ENCODE data around the gene FBF1. TPM values are rescaled to one million over a fixed set of nuclear protein-coding genes. Genes with fewer than 3 reads are reported as not detected.

The FBF1 gene
- total RNA-seq, 1 donor from 2014 or later = 5.5 TPM

DNA sequence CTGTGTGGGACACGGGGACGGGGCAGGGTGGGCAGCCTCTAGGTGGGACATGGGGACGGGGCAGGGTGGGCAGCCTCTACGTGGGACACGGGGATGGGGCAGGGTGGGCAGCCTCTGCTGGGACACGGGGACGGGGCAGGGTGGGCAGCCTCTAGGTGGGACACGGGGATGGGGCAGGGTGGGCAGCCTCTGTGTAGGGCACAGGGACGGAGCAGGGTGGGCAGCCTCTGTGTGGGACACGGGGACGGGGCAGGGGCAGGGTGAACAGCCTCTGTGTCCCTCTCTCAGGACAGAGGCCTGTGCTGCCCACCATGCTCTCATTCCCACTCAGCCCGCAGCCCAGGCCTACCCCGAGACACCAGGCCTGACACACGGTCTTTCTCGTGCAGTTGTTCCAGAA is 19.2 kb downstream of the FBF1 start:
- TF ChIP-seq, protein P1, sequence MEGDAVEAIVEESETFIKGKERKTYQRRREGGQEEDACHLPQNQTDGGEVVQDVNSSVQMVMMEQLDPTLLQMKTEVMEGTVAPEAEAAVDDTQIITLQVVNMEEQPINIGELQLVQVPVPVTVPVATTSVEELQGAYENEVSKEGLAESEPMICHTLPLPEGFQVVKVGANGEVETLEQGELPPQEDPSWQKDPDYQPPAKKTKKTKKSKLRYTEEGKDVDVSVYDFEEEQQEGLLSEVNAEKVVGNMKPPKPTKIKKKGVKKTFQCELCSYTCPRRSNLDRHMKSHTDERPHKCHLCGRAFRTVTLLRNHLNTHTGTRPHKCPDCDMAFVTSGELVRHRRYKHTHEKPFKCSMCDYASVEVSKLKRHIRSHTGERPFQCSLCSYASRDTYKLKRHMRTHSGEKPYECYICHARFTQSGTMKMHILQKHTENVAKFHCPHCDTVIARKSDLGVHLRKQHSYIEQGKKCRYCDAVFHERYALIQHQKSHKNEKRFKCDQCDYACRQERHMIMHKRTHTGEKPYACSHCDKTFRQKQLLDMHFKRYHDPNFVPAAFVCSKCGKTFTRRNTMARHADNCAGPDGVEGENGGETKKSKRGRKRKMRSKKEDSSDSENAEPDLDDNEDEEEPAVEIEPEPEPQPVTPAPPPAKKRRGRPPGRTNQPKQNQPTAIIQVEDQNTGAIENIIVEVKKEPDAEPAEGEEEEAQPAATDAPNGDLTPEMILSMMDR (conservative IDR thresholded peaks at IDR 0.05; ENCODE audit: low read depth, low read length) = no peak
- H3K4me3 ChIP-seq (ENCODE audit: low read depth, low read length) = no peak overlapping the region
- DNase-seq (ENCODE audit: low read depth) = no peak

DNA sequence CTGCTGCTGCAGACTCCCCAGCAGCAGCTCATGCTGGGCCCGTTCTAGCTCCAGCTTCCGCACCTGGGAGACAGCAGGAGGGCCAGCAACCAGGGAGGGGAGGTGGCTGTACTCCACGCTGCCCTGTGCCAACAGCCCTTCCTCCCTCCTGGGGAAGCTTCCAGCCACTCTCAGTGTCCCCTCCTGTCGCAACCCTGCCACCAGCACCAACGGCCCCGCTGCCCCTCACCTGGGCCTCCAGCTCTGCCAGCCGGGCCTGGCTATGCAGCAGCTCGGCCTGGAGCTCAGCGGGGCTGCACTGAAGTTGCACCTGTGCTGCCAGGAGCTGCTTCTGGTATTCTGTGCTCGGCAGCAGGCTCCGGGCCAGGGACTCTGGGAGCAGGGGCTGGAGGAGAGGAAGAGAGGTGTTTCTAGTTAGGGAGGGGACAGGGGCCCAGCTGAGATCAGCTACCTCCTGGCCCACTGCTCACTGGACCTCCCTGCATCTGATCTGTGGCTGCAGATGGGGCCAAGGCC is 20.7 kb downstream of the FBF1 start:
- H3K4me3 ChIP-seq (ENCODE audit: low read depth, low read length) = no peak overlapping the region
- TF ChIP-seq, protein P1 (conservative IDR thresholded peaks at IDR 0.05; ENCODE audit: low read depth, low read length) = no peak
- DNase-seq (ENCODE audit: low read depth) = no peak

DNA sequence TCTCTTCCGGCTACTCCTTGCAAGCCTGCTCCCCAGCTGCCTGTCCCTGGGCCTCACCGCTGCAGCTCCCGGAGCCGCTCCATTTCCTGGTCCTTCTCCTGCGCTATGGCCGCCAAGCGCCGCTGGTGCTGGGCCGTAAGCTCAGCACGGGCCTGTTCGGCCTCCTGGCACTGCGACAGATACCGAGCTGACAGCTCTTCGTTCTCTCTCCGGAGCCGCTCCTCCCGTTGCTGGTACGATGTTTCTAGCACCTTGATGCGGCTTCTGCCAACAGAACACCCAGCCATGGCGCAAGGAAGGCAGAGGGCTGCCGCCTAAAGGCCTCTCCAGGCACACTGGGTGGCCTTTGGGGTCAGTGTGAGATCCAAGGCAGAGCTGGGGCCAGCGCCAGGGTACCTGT is 21.2 kb downstream of the FBF1 start:
- TF ChIP-seq, protein P1 (conservative IDR thresholded peaks at IDR 0.05; ENCODE audit: low read depth, low read length) = no peak
- no peak overlapping the region for H3K4me3 ChIP-seq (ENCODE audit: low read depth, low read length)
- no peak for DNase-seq (ENCODE audit: low read depth)

DNA sequence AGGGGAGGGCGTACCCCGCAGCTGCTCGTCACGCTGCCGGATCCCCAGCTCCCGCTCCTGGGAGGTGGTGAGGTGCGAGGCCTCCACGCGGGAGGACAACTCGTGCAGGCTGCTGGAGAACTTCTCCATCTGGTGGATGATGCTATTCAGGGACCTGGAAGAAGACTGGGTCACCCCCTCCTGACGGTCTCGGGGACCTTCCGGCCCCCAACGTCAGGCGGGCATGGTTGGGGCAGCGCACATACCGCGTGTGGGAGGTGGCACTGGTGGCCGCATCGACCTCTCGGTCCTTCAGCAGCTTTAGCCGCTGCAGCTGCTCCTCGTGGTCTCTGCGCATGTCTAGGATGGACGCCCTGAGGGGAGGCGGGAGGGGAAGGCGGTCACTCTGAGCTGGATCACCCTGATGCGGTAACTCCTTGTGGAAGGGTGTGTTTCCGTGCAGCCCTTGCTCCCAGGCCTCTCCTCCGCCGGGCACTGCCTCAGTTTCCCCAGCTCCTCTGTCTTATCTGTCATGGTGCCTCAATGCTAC is 22.9 kb downstream of the FBF1 start:
- no peak for DNase-seq (ENCODE audit: low read depth)
- H3K4me3 ChIP-seq (ENCODE audit: low read depth, low read length) = no peak overlapping the region
- TF ChIP-seq, protein P1 (conservative IDR thresholded peaks at IDR 0.05; ENCODE audit: low read depth, low read length) = no peak

DNA sequence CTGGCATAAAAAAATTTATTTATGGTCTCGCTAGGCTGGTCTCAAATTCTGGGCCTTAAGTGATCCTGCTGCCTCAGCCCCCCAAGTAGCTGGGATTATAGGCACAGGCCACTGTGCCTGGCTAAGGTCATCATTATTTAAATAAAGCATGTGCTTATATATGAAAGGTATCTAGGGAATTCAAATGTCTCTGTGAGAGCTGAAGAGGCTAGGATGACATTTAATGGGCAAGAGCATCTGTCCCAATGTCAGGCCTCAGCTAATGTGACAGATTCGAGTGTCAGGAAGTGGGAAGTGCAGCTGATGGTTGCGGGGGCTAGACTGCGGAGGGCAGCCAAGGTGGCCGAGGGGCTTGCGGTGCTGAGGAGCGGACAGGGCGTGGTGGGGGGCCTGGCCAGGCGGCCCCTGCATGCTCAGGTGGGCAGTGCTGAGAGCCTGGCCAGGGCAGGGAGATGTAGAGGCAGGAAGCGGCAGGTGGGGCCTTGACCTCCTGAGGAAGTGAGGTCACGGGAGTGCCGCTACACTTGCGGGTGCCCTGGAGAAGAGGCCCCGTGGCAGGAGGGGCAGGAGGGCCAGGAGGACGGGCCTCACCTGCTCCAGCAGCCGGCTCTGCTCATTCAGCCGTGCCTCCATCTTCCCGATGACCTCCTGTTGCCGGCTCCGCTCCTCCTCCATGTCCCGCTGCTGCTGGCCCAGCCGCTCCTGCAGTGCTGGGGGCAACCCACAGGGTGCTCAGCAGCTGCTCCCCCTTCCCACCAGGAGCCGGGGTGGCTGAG is 23.5 kb downstream of the FBF1 start:
- TF ChIP-seq, protein P1 (conservative IDR thresholded peaks at IDR 0.05; ENCODE audit: low read depth, low read length) = no peak
- H3K4me3 ChIP-seq (ENCODE audit: low read depth, low read length) = no peak overlapping the region

DNA sequence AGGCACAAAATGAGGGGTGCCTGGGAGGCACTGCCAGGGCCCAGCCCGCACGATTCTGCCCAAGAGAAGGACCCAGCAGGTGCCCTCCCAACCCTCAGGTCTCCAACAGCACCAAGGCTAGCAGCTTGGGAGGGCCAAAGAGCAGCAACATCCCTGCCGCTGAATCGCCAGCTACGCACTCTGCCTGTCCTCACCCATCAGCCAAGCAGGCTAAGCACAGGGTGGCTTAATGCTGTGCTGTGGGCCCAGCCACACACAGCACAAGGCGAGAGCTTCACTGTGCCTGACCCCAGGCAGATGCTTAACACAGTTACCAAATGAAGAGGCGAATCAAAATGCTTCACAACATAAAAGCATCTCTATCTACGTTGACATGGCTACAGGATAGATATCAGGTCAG is 25.6 kb downstream of the FBF1 start:
- no peak overlapping the region for H3K4me3 ChIP-seq (ENCODE audit: low read depth, low read length)
- TF ChIP-seq, protein P1 (conservative IDR thresholded peaks at IDR 0.05; ENCODE audit: low read depth, low read length) = no peak
- DNase-seq (ENCODE audit: low read depth) = no peak

More for the DNA sequence above, 23.5 kb downstream of the FBF1 start:
- DNase-seq (ENCODE audit: low read depth) = no peak
